ENCODE results near the gene RNF43. TPM values are rescaled to one million over a fixed set of nuclear protein-coding genes. Genes with fewer than 3 reads are reported as not detected.

RNF43 gene
- total and polyA plus RNA-seq, 2 donors (not counting 1 experiment from before 2014, with no cell fraction given) = 2.5 to 2.6 TPM

- intact Hi-C loops (cut with micrococcal nuclease) = no loop called here
- Histone ChIP-seq H2AFZ (ENCODE audit: insufficient read depth, low read depth, low read length, poor library complexity, severe bottlenecking) (peak overlapping the region; percentile 68), H4K20me1 (ENCODE audit: control insufficient read depth, insufficient read depth, low read length, poor library complexity, severe bottlenecking) (no peaks in the 10 kb centered on the region), H3K36me3 (replicated peaks in 1 of 2; ENCODE audit: control extremely low read depth in 1 of 2, control insufficient read depth in 1 of 2, extremely low read depth in 1 of 2, insufficient read depth in 2 of 2, low read length in 1 of 2) (no peaks in the 10 kb centered on the region), H3K9ac (ENCODE audit: low read length) (no peak overlapping the region), H3K27me3 (replicated peaks in 1 of 4; ENCODE audit: control extremely low read depth in 1 of 4, control insufficient read depth in 3 of 4, insufficient read depth in 4 of 4, low read length in 3 of 4) (no peaks in the 10 kb centered on the region), H3K4me1 (ENCODE audit: control insufficient read depth in 2 of 2, insufficient read depth in 2 of 2, low read length in 2 of 2) (peaks cover 15 to 16% of the 10 kb centered on the region in 2 donors), H3K4me2 (replicated peaks; ENCODE audit: low read depth, low read length, poor library complexity, severe bottlenecking) (peak overlapping the region; percentile 63), H3K79me2 (ENCODE audit: control insufficient read depth, insufficient read depth, low read length) (no peaks in the 10 kb centered on the region), H3K9me3 (ENCODE audit: control extremely low read depth in 1 of 3, control insufficient read depth in 2 of 3, insufficient read depth in 1 of 3, low read length in 2 of 3) (no peaks in the 10 kb centered on the region), H3K4me3 (ENCODE audit: control extremely low read depth in 1 of 5, extremely low read depth in 1 of 5, insufficient read depth in 1 of 5, low read depth in 2 of 5, low read length in 4 of 5) (no peak overlapping the region), H3K27ac (ENCODE audit: low read length in 2 of 2) (peak overlapping the region in 1 of 2 donors; percentile 57)
- TF ChIP-seq EZH2 (IDR thresholded peaks at IDR 0.05; ENCODE audit: borderline replicate concordance, insufficient read depth, low read depth, low read length, poor library complexity, severe bottlenecking) = no peak
- TF ChIP-seq CTCF (IDR thresholded peaks at IDR 0.05) = no peak
- H3K9me3 Mint-ChIP-seq (ENCODE audit: insufficient read depth) = no peaks in the 10 kb centered on the region
- CTCF ChIA-PET = interaction anchor here (1.6 to 3.5 kb wide), 2 partner anchors 64 to 66 kb away, joined by 4 to 12 read pairs; no protein-coding TSS in a partner anchor
- H3K27ac Mint-ChIP-seq = peak overlapping the region; percentile 79
- peaks cover 28% of the 10 kb centered on the region for H3K4me1 Mint-ChIP-seq
- DNase-seq (no peak), ATAC-seq (ENCODE audit: low read depth) (no peak)
- peak overlapping the region; percentile 72 for H3K4me3 Mint-ChIP-seq
- no peaks in the 10 kb centered on the region for H3K27me3 Mint-ChIP-seq
- WGBS (ENCODE audit: insufficient coverage) = no CpG with 5 or more reads among the region's 1 CpG
- POLR2A ChIA-PET = no interaction called here
Measured at GRCh38 chr17:58382872-58383242, 34.5 kb downstream of the RNF43 start.

- Histone ChIP-seq H3K27ac (ENCODE audit: low read length in 2 of 2) (peak overlapping the region; percentile 17 to 57), H3K4me3 (ENCODE audit: control extremely low read depth in 1 of 5, extremely low read depth in 1 of 5, insufficient read depth in 1 of 5, low read depth in 2 of 5, low read length in 4 of 5) (peak overlapping the region in 2 of 5 experiments; percentile 13 to 45)
Measured at GRCh38 chr17:58382108-58382871, 35.0 kb downstream of the RNF43 start.

More at GRCh38 chr17:58382108-58382871, 35.0 kb downstream of the RNF43 start:
- Mint-ChIP-seq H3K9me3 (ENCODE audit: insufficient read depth) (no peaks in the 10 kb centered on the region), H3K27ac (peak overlapping the region; percentile 79), H3K27me3 (no peaks in the 10 kb centered on the region), H3K4me1 (peaks cover 28% of the 10 kb centered on the region), H3K4me3 (peak overlapping the region; percentile 72)
- Histone ChIP-seq H4K20me1 (ENCODE audit: control insufficient read depth, insufficient read depth, low read length, poor library complexity, severe bottlenecking) (no peaks in the 10 kb centered on the region), H3K36me3 (replicated peaks in 1 of 2; ENCODE audit: control extremely low read depth in 1 of 2, control insufficient read depth in 1 of 2, extremely low read depth in 1 of 2, insufficient read depth in 2 of 2, low read length in 1 of 2) (no peaks in the 10 kb centered on the region), H3K4me2 (replicated peaks; ENCODE audit: low read depth, low read length, poor library complexity, severe bottlenecking) (peak overlapping the region; percentile 63), H3K9me3 (ENCODE audit: control extremely low read depth in 1 of 3, control insufficient read depth in 2 of 3, insufficient read depth in 1 of 3, low read length in 2 of 3) (no peaks in the 10 kb centered on the region), H2AFZ (ENCODE audit: insufficient read depth, low read depth, low read length, poor library complexity, severe bottlenecking) (peak overlapping the region; percentile 68), H3K9ac (ENCODE audit: low read length) (peak overlapping the region; percentile 24), H3K79me2 (ENCODE audit: control insufficient read depth, insufficient read depth, low read length) (no peaks in the 10 kb centered on the region), H3K27me3 (replicated peaks in 1 of 4; ENCODE audit: control extremely low read depth in 1 of 4, control insufficient read depth in 3 of 4, insufficient read depth in 4 of 4, low read length in 3 of 4) (no peaks in the 10 kb centered on the region), H3K4me1 (ENCODE audit: control insufficient read depth in 2 of 2, insufficient read depth in 2 of 2, low read length in 2 of 2) (peaks cover 15 to 16% of the 10 kb centered on the region in 2 donors)
- TF ChIP-seq CTCF (IDR thresholded peaks at IDR 0.05) = no peak
- TF ChIP-seq EZH2 (IDR thresholded peaks at IDR 0.05; ENCODE audit: borderline replicate concordance, insufficient read depth, low read depth, low read length, poor library complexity, severe bottlenecking) = no peak
- DNase-seq (peak; percentile 47), ATAC-seq (ENCODE audit: low read depth) (peak; percentile 53)
- CTCF ChIA-PET = interaction anchor here (1.6 to 3.5 kb wide), 2 partner anchors 63 to 65 kb away, joined by 4 to 12 read pairs; no protein-coding TSS in a partner anchor
- intact Hi-C loops (cut with micrococcal nuclease) = no loop called here
- POLR2A ChIA-PET = no interaction called here
- WGBS (ENCODE audit: insufficient coverage) = 12% methylated on average over 3 of the region's 4 CpGs

Data from B cell (primary cell).